Naive thymus-derived CD8-positive, alpha-beta T cell (primary cell): ENCODE data around the gene CCDC97. TPM values are rescaled to one million over a fixed set of nuclear protein-coding genes. Genes with fewer than 3 reads are reported as not detected.

Experiments
- ATAC-seq, 2 donors: fragments of 150-1000 bp; cut with Tn5 transposase in 1 of 2; sonication (Bioruptor Pico), chemical (Tn5 transposase) in 1 of 2; 1 replicate in 1 of 2; 2 replicates in 1 of 2; pipeline ENCODE4 v1.10.0; 2021; ENCODE audit warnings: mild to moderate bottlenecking in 2 of 2, moderate library complexity in 2 of 2
- POLR2A ChIA-PET: fragments of 350-600 bp; sonication (Branson Sonifier 250); formaldehyde crosslinking; loops from one replicate; lab custom pipeline; 2021; ENCODE audit warnings: antibody characterized with exemption; lab: Charles Lee
- DNase-seq, 10 donors: peaks; one replicate each; pipeline versions ENCODE4 v3.0.0 to v3.0.0-alpha.2; 2020 to 2022
- H3K27ac Mint-ChIP-seq, 10 donors: one replicate each; pipeline ENCODE4 v1.8.0; 2020 to 2022; ENCODE audit warnings: mild to moderate bottlenecking in 10 of 10, mixed read lengths in 10 of 10, moderate library complexity in 4 of 10, inconsistent platforms in 1 of 10
- H3K27me3 Mint-ChIP-seq, 5 donors: one replicate each; pipeline ENCODE4 v1.8.0; 2021 to 2022; ENCODE audit warnings: mixed read lengths in 5 of 5
- H3K36me3 Mint-ChIP-seq, 3 donors: one replicate each; pipeline ENCODE4 v1.8.0; 2020 to 2022; ENCODE audit warnings: mixed read lengths in 3 of 3, mild to moderate bottlenecking in 2 of 3, inconsistent platforms in 1 of 3
- H3K4me1 Mint-ChIP-seq, 4 donors: one replicate each; pipeline ENCODE4 v1.8.0; 2021 to 2022; ENCODE audit warnings: mixed read lengths in 4 of 4
- H3K4me3 Mint-ChIP-seq, 10 donors: one replicate each; pipeline ENCODE4 v1.8.0; 2020 to 2022; ENCODE audit warnings: mild to moderate bottlenecking in 10 of 10, mixed read lengths in 10 of 10, moderate library complexity in 6 of 10, inconsistent platforms in 1 of 10
- H3K9me3 Mint-ChIP-seq, 9 donors: one replicate each; pipeline ENCODE4 v1.8.0; 2020 to 2022; ENCODE audit warnings: mixed read lengths in 9 of 9, mild to moderate bottlenecking in 3 of 9, inconsistent platforms in 1 of 9, moderate library complexity in 1 of 9
- polyA plus RNA-seq, 3 donors: library from polyadenylated mRNA; unstranded; fragments of 300-500 nt; fragmentation: Illumina TruSeq; gene quantifications; one replicate each; pipeline ENCODE4 v1.2.3, GENCODE V29; 2021
- total RNA-seq, 8 experiments: library from RNA in 2 of 8; stranded (reverse) in 2 of 8; gene quantifications; one replicate each; pipeline ENCODE4 v1.2.3 and lab custom pipeline; 2021 to 2026

CCDC97 gene
- total and polyA plus RNA-seq, 5 experiments from 2014 or later = 15.6 to 49.1 (median 25.0) TPM

DNA sequence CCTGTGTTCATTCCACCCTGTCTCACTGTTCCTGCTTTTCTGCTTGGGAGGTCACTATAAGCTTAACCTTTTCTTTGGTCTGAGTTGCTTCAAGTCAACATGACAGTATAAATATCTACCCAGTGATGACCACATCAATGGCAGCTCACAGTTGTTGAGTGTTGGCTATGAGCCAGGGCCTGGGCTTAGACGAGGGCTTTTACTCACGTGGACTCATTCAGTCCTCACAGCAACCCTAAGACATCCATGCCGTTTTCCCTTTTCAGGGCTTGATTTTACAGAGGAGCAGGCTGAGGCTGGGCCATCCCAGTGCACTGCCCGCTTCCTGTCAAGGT is 10.2 kb upstream of the CCDC97 start:
- DNase-seq (peak; percentile 42 to 77 (median 66)), ATAC-seq (peak; percentile 39 to 40)
- POLR2A ChIA-PET = interaction anchor here (0.6 to 2.6 kb wide), 4 partner anchors 9 to 52 kb away, joined by 4 to 11 read pairs (median 10); partner anchors contain the start of gene HNRNPUL1
- Mint-ChIP-seq H3K4me3 (peak overlapping the region in 9 of 10 donors; percentile 1 to 64 (median 39)), H3K9me3 (no peaks in the 10 kb centered on the region), H3K4me1 (peaks cover 52 to 93% (median 91%) of the 10 kb centered on the region in 4 donors), H3K27me3 (no peaks in the 10 kb centered on the region), H3K27ac (peak overlapping the region; percentile 82 to 99 (median 93)), H3K36me3 (peaks cover 0 to 96% (median 30%) of the 10 kb centered on the region in 3 donors)

DNA sequence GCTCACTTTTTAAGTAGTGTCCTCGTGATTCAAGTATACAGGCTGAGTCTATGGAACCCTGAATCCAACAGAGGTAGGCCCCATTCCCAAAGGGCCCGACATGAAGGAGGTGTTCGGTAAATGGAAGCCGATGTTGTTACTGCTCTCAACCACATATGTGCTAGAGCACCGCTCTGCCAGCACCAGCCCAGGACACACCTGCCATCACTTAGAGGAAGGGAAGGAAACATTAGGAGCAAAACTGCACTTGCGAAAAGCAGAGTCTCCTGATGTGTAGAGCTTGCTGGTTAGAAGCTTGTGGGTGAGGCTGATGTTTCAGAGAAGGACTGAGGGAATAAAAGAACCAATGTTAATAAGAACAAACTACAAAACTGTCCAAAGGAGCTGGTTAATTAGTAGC is 9.4 kb upstream of the CCDC97 start:
- Mint-ChIP-seq H3K36me3 (peaks cover 0 to 96% (median 25%) of the 10 kb centered on the region in 3 donors), H3K4me3 (peak overlapping the region in 7 of 10 donors; percentile 13 to 52 (median 39)), H3K9me3 (no peaks in the 10 kb centered on the region), H3K27ac (peak overlapping the region; percentile 63 to 99 (median 93)), H3K4me1 (peaks cover 53 to 99% (median 98%) of the 10 kb centered on the region in 4 donors), H3K27me3 (no peaks in the 10 kb centered on the region)
- ATAC-seq (no peak), DNase-seq (no peak)
- POLR2A ChIA-PET = interaction anchor here (0.6 to 11.3 kb wide), 4 partner anchors 10 to 52 kb away, joined by 4 to 300 read pairs (median 8); partner anchors contain the start of genes CCDC97 and HNRNPUL1

DNA sequence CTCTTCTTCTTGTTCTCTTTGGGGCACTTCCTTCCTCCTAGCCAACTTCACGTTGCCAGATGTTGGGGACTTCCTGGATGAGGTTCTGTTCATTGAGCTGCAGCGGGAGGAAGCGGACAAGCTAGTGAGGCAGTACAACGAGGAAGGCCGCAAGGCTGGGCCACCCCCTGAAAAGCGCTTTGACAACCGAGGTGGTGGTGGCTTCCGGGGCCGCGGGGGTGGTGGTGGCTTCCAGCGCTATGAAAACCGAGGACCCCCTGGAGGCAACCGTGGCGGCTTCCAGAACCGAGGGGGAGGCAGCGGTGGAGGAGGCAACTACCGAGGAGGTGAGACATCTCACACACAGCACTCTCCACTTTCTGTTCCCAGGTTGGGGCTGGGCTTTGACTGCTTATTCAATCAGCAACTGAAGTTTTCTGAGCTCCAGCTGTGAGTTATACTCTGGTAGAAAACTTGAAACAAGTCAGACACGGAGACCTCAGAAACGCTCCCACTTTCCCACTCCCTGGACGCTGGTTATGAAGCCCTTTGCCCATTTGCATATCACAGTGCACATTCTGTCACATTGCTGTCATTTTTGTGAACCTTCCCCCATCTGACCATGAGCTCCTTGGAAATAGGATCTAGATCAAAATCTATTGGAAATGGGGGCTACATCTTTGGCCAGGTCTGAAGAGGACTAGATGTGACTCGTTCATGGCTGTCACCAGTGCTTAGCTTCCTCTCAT is 7.2 kb upstream of the CCDC97 start:
- H3K9me3 Mint-ChIP-seq = no peaks in the 10 kb centered on the region
- H3K27ac Mint-ChIP-seq = peak overlapping the region; percentile 93 to 99 (median 96)
- ATAC-seq = peak; percentile 43 to 65
- H3K27me3 Mint-ChIP-seq = no peaks in the 10 kb centered on the region
- DNase-seq = peak; percentile 47 to 80 (median 69)
- H3K4me1 Mint-ChIP-seq = peaks cover 48 to 100% (median 98%) of the 10 kb centered on the region in 4 donors
- POLR2A ChIA-PET = interaction anchor here (0.5 to 11.3 kb wide), 10 partner anchors 10 to 854 kb away, joined by 3 to 300 read pairs (median 4); partner anchors contain the start of genes B9D2, HNRNPUL1 and RAB4B
- peaks cover 0 to 88% (median 28%) of the 10 kb centered on the region in 3 donors for H3K36me3 Mint-ChIP-seq
- H3K4me3 Mint-ChIP-seq = peak overlapping the region; percentile 63 to 93 (median 81)

DNA sequence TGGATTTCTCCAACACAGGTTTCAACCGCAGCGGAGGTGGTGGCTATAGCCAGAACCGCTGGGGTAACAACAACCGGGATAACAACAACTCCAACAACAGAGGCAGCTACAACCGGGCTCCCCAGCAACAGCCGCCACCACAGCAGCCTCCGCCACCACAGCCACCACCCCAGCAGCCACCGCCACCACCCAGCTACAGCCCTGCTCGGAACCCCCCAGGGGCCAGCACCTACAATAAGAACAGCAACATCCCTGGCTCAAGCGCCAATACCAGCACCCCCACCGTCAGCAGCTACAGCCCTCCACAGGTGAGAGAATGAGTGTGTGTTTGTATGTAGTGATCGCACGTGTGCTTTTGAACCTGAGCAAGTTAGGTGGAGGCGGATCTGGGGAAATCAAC is 6.0 kb upstream of the CCDC97 start:
- H3K4me1 Mint-ChIP-seq = peaks cover 48 to 100% (median 98%) of the 10 kb centered on the region in 4 donors

DNA sequence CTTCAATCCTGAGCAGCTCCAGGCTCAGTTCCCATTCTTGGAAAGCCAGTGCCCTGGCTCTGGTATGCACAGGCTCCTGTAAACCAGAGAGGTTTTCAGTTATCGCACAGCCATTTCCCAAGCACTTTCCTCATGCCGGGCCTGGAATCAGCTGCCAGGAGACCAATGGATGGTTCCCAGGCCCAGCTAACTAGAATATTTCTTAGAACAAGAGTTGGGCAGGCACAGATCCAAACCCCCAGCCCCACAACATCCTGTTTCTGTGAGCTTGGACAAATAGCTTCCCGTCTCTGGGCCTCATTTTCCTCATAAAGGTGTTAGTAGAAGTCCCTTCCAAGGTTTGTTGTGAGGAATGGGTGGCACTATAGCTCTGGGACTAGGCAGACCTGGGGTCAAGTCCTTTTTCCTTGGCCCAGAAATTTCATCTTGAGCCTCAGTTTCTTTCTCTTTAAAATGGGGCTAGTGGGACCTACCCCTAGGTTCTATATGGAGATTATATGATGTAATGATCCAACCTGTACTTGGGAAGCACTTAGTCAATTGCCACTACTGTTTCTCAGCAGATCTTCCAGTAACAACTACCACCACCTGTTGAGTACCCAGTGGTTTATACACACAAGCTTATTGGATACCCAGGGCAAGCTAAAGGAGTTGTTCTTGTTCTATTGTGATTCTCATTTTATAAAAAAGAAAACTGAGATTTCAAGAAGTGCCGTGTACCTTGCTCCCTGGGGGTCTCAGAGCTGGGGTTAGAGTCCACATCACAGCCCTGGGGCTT is 5.1 kb upstream of the CCDC97 start:
- Mint-ChIP-seq H3K4me3 (peak overlapping the region in 8 of 10 donors; percentile 15 to 93 (median 66)), H3K36me3 (peaks cover 0 to 69% (median 24%) of the 10 kb centered on the region in 3 donors), H3K4me1 (peaks cover 46 to 100% (median 97%) of the 10 kb centered on the region in 4 donors), H3K27me3 (peaks cover 0 to under 1% (median 0%) of the 10 kb centered on the region in 5 donors), H3K27ac (peak overlapping the region; percentile 89 to 100 (median 98)), H3K9me3 (no peaks in the 10 kb centered on the region)
- ATAC-seq = no peak
- DNase-seq = no peak
- POLR2A ChIA-PET = interaction anchor here (0.6 to 11.3 kb wide), 5 partner anchors 10 to 48 kb away, joined by 3 to 300 read pairs (median 6); partner anchors contain the start of genes HNRNPUL1 and TGFB1

More for the DNA sequence above, 6.0 kb upstream of the CCDC97 start:
- ATAC-seq = peak in 1 of 2 donors; percentile 2
- Mint-ChIP-seq H3K36me3 (peaks cover 0 to 78% (median 26%) of the 10 kb centered on the region in 3 donors), H3K4me3 (peak overlapping the region; percentile 41 to 93 (median 74)), H3K27me3 (no peaks in the 10 kb centered on the region), H3K27ac (peak overlapping the region; percentile 93 to 100 (median 98)), H3K9me3 (no peaks in the 10 kb centered on the region)
- POLR2A ChIA-PET = interaction anchor here (1.3 to 11.3 kb wide), 4 partner anchors 11 to 60 kb away, joined by 3 to 300 read pairs (median 94); partner anchors contain the start of genes B9D2, HNRNPUL1 and TGFB1
- peak in 2 of 10 donors; percentile 28 to 34 for DNase-seq

DNA sequence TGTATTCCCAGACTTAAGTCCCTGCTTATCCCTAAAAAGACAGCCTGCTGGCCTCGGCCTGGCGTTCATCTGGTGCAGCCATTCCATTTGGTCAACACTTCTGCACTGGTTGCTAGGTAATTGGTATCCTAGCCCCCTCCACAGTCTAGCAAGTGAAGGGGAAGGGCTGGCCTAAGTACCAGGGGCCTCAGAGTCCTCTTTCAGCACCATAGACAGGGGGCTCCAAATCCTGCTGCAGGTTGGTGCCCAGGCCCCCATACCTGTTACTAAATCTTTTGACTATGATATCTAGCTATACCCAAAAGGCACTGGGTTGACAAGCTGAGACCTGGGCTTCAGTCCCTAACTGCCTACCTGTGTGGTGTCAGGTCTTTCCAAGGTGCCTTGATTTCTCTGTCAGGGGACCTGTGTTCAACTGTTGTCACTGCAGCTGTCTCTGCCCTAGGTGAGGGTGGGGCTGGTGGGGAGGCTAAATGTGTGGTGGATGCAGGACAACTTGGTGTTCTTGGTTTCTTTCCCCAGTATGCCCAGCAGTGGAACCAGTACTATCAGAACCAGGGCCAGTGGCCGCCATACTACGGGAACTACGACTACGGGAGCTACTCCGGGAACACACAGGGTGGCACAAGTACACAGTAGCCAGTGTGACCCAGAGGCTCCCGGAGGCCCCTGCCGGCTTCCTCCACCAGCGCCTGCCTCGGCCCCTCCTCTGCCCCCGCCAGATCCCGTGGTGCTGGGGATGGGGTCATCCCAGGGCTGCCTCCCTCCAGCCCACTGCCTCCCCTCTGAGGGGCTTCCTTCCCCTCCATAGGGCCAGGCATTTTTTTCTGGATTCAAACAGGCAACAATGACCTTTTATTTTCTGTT is 3.8 kb upstream of the CCDC97 start:
- POLR2A ChIA-PET = interaction anchor here (1.0 to 11.3 kb wide), 7 partner anchors 11 to 493 kb away, joined by 3 to 300 read pairs (median 17); partner anchors contain the start of genes B9D2, HNRNPUL1 and TGFB1
- peaks cover 43 to 99% (median 95%) of the 10 kb centered on the region in 4 donors for H3K4me1 Mint-ChIP-seq
- ATAC-seq (no peak), DNase-seq (peak in 1 of 10 donors; percentile 22)
- no peaks in the 10 kb centered on the region for H3K9me3 Mint-ChIP-seq
- H3K27me3 Mint-ChIP-seq = peaks cover 0 to 3% (median 0%) of the 10 kb centered on the region in 5 donors
- peak overlapping the region; percentile 94 to 100 (median 99) for H3K27ac Mint-ChIP-seq
- H3K4me3 Mint-ChIP-seq = peak overlapping the region; percentile 68 to 99 (median 95)
- H3K36me3 Mint-ChIP-seq = peaks cover 0 to 59% (median 24%) of the 10 kb centered on the region in 3 donors

DNA sequence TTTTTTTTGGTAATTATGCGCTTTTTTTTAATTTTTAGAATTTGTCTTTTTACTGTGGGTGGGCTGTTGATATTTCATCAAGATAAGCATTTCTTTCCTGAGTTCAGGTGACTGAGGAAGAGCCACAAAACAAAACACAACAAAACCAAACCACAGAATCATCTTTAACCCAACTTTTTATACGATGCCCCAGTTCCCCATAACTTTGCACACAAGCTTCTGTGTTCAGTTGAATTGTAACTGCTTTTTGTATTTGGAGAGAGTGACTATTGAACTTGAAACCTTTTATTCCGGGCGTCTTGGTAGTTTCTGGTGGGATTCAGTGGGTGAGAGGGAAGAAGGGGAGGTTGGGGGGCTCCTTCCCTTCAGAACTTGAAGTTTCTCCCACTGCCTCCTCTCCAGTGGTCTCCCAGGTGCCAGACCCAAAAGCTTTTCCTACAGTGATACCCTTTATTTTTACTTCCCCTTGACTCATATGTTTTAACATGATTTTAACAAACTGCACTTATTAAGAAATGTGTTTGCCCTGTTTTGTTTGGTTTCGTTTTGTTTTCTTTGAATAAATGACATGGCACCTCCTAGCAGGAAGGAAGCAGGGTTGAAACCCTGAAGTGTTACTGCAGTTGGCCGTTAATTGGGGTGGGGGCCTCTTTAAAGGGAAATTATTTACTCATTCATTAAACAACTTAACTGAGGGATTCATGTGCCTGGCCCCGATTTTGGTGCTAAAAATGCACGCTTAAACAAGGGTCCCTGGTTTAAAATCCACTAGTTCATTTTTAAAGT is 2.7 kb upstream of the CCDC97 start:
- H3K27ac Mint-ChIP-seq = peak overlapping the region; percentile 94 to 100 (median 99)
- H3K9me3 Mint-ChIP-seq = no peaks in the 10 kb centered on the region
- POLR2A ChIA-PET = interaction anchor here (0.6 to 11.3 kb wide), 11 partner anchors 8 to 105 kb away, joined by 3 to 300 read pairs (median 11); partner anchors contain the start of genes B9D2, HNRNPUL1 and TGFB1
- peaks cover 0 to 54% (median 21%) of the 10 kb centered on the region in 3 donors for H3K36me3 Mint-ChIP-seq
- peak overlapping the region; percentile 68 to 99 (median 96) for H3K4me3 Mint-ChIP-seq
- H3K27me3 Mint-ChIP-seq = peaks cover 0 to 3% (median 0%) of the 10 kb centered on the region in 5 donors
- ATAC-seq (peak; percentile 26 to 35), DNase-seq (peak in 4 of 10 donors; percentile 39 to 79 (median 75))
- peaks cover 41 to 97% (median 95%) of the 10 kb centered on the region in 4 donors for H3K4me1 Mint-ChIP-seq

DNA sequence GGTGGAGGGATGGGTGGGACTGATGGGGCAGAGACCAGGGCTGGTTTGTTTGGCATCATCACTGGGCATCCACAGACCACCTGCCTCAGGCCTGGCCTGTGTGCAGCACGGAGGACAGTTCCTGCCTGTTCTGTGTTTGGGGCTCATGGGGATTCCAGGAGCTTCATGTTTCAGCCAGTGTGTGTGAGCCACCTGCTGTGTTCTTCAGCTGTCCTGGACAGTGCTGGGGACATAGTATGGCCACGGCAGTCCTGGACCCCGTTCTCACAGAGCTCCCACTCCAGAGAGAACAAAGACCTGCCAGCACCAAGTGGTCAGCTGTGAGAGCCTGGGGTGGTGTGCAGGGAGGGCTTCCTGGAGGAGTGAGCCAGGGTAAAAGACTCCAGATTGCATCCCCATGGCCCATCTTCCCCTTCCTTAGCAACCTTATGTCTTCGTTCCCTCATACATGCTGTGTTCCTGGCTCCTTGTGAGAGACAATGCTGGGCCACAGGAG is 2.0 kb upstream of the CCDC97 start:
- ATAC-seq = peak; percentile 1 to 3
- no peaks in the 10 kb centered on the region for H3K9me3 Mint-ChIP-seq
- peaks cover 36 to 95% (median 93%) of the 10 kb centered on the region in 4 donors for H3K4me1 Mint-ChIP-seq
- peaks cover 0 to 3% (median 0%) of the 10 kb centered on the region in 5 donors for H3K27me3 Mint-ChIP-seq
- no peak for DNase-seq
- peak overlapping the region; percentile 93 to 99 (median 97) for H3K4me3 Mint-ChIP-seq
- POLR2A ChIA-PET = interaction anchor here (0.6 to 11.3 kb wide), 11 partner anchors 9 to 501 kb away, joined by 3 to 300 read pairs (median 11); partner anchors contain the start of genes B9D2, HNRNPUL1 and TGFB1
- peaks cover 0 to 54% (median 17%) of the 10 kb centered on the region in 3 donors for H3K36me3 Mint-ChIP-seq
- peak overlapping the region; percentile 94 to 100 (median 99) for H3K27ac Mint-ChIP-seq

DNA sequence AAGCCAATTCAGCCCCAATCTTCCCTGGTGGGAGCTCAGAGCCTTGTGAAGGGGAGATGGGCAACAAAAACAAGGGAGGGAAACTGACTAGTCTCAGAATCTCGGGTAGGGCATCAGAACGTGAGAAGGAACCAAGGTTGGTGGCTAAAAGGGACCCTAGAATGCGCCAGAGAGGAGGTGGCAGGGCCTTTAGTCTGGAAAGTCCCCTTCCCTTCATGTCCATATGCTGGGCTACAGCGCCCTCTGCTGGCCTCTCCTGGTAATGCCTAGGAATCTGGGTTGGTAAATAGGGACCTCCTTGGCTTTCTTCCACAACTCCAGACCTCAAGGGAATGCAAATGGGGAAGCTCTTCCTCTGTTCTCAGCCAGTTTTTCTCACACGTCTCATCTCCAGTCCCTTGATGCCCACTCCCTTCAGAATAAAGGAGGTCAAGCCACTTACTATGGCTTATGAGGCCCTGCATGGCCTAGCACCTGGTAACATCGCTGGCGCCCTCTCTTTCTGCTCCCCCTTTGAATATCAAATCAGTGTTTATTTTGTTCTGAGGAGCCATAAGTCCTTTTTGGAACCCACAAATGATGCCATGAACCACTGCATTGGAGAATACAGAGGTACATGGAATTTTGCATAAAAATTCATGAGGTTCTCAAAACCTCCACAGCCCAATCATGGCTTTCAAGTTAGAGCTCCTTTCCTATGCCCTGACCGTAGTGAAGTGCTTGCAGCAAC is 1.4 kb upstream of the CCDC97 start:
- H3K27me3 Mint-ChIP-seq = peaks cover 0 to 3% (median 0%) of the 10 kb centered on the region in 5 donors
- POLR2A ChIA-PET = interaction anchor here (0.6 to 11.3 kb wide), 18 partner anchors 10 to 560 kb away, joined by 3 to 300 read pairs (median 4); partner anchors contain the start of genes B9D2, HNRNPUL1 and TGFB1
- H3K27ac Mint-ChIP-seq = peak overlapping the region; percentile 94 to 100 (median 99)
- no peaks in the 10 kb centered on the region for H3K9me3 Mint-ChIP-seq
- peak; percentile 85 to 99 (median 91) for DNase-seq
- ATAC-seq = peak; percentile 56 to 63
- H3K4me1 Mint-ChIP-seq = peaks cover 40 to 96% (median 93%) of the 10 kb centered on the region in 4 donors
- H3K4me3 Mint-ChIP-seq = peak overlapping the region; percentile 93 to 99 (median 97)
- H3K36me3 Mint-ChIP-seq = peaks cover 5 to 54% (median 21%) of the 10 kb centered on the region in 3 donors
